H9 (cell line): ENCODE measurements around the gene RPS6KA1. TPM values are rescaled to one million over a fixed set of nuclear protein-coding genes. Genes with fewer than 3 reads are reported as not detected.

Experiments
- DNase-seq: peaks from one replicate; pipeline ENCODE4 v3.0.0-alpha.2; 2017
- H2AFZ ChIP-seq: one replicate; pipeline ENCODE4 v1.6.1; 2013; ENCODE audit warnings: mild to moderate bottlenecking, low read length, control low read depth, moderate library complexity
- H2AK5ac ChIP-seq: 2 replicates; pipeline ENCODE4 v1.6.1; 2013; ENCODE audit warnings: low read length, control low read depth, mixed read lengths; ENCODE audit not compliant: insufficient read length
- H2BK120ac ChIP-seq: one replicate; pipeline ENCODE4 v1.6.1; 2013; ENCODE audit warnings: low read depth, mild to moderate bottlenecking, low read length, control low read depth, inconsistent platforms; ENCODE audit not compliant: poor library complexity, severe bottlenecking
- H2BK12ac ChIP-seq: 2 replicates; pipeline ENCODE4 v1.6.1; 2013; ENCODE audit warnings: low read length, control low read depth, mixed read lengths, low read depth; ENCODE audit not compliant: insufficient read length
- H2BK15ac ChIP-seq: 2 replicates; pipeline ENCODE4 v1.6.1; 2013; ENCODE audit warnings: low read depth, low read length, control low read depth
- H2BK20ac ChIP-seq: one replicate; pipeline ENCODE4 v1.6.1; 2013; ENCODE audit warnings: low read depth, mild to moderate bottlenecking, low read length, control low read depth, inconsistent platforms; ENCODE audit not compliant: poor library complexity, severe bottlenecking
- H2BK5ac ChIP-seq: 2 replicates; pipeline ENCODE4 v1.6.1; 2013; ENCODE audit warnings: low read length, control low read depth, mixed read lengths; ENCODE audit not compliant: insufficient read length
- H3K14ac ChIP-seq: 2 replicates; pipeline ENCODE4 v1.6.1; 2013; ENCODE audit warnings: low read length, control low read depth; ENCODE audit not compliant: insufficient read depth
- H3K18ac ChIP-seq: 2 replicates; pipeline ENCODE4 v1.6.1; 2013; ENCODE audit warnings: low read depth, mild to moderate bottlenecking, mixed read lengths, low read length, control low read depth; ENCODE audit not compliant: insufficient read length
- H3K23ac ChIP-seq: 2 replicates; pipeline ENCODE4 v1.6.1; 2013; ENCODE audit warnings: low read length, control low read depth, mixed read lengths, low read depth; ENCODE audit not compliant: insufficient read length
- H3K23me2 ChIP-seq: 2 replicates; pipeline ENCODE4 v1.6.1; 2013; ENCODE audit warnings: low read depth, mild to moderate bottlenecking, mixed read lengths, low read length, control low read depth; ENCODE audit not compliant: insufficient read length, poor library complexity, severe bottlenecking
- H3K27ac ChIP-seq: 2 replicates; pipeline ENCODE4 v1.5.1; 2013; ENCODE audit warnings: low read length, control low read depth, mixed read lengths, low read depth; ENCODE audit not compliant: insufficient read length
- H3K27me3 ChIP-seq: 2 replicates; pipeline ENCODE4 v1.6.1; 2013; ENCODE audit warnings: low read length, control low read depth, inconsistent platforms; ENCODE audit not compliant: insufficient read depth
- H3K4ac ChIP-seq: 2 replicates; pipeline ENCODE4 v1.6.1; 2013; ENCODE audit warnings: low read depth, mild to moderate bottlenecking, control low read depth, inconsistent platforms, low read length, moderate library complexity
- H3K4me1 ChIP-seq: 2 replicates; pipeline ENCODE4 v1.6.1; 2013; ENCODE audit warnings: low read length, control low read depth, inconsistent platforms; ENCODE audit not compliant: insufficient read depth
- H3K4me2 ChIP-seq: 2 replicates; pipeline ENCODE4 v1.6.1; 2013; ENCODE audit warnings: low read length, control low read depth, mixed read lengths; ENCODE audit not compliant: insufficient read length, insufficient read depth
- H3K56ac ChIP-seq: 2 replicates; pipeline ENCODE4 v1.6.1; 2013; ENCODE audit warnings: low read depth, mild to moderate bottlenecking, mixed read lengths, low read length, control low read depth; ENCODE audit not compliant: insufficient read length
- H3K79me1 ChIP-seq: 2 replicates; pipeline ENCODE4 v1.6.1; 2013; ENCODE audit warnings: low read depth, mild to moderate bottlenecking, moderate library complexity, low read length, control low read depth, inconsistent platforms; ENCODE audit not compliant: insufficient read depth, poor library complexity, severe bottlenecking
- H3K79me2 ChIP-seq: 2 replicates; pipeline ENCODE4 v1.6.1; 2013; ENCODE audit warnings: low read length, control low read depth, inconsistent platforms; ENCODE audit not compliant: insufficient read depth
- H3K9ac ChIP-seq: 2 replicates; pipeline ENCODE4 v1.6.1; 2013; ENCODE audit warnings: low read length, control low read depth, mixed read lengths; ENCODE audit not compliant: insufficient read length; ENCODE audit errors: extremely low read depth
- H3K9me3 ChIP-seq: one replicate; pipeline ENCODE4 v1.6.1; 2013; ENCODE audit warnings: low read depth, low read length, inconsistent platforms; ENCODE audit not compliant: control insufficient read depth
- H3T11ph ChIP-seq: one replicate; pipeline ENCODE4 v1.6.1; 2013; ENCODE audit warnings: mild to moderate bottlenecking, low read length, control low read depth, inconsistent platforms
- H4K20me1 ChIP-seq: one replicate; pipeline ENCODE4 v1.6.1; 2013; ENCODE audit not compliant: control insufficient read depth, insufficient read length, insufficient read depth
- H4K5ac ChIP-seq: 2 replicates; pipeline ENCODE4 v1.6.1; 2013; ENCODE audit warnings: low read depth, mild to moderate bottlenecking, mixed read lengths, low read length, control low read depth; ENCODE audit not compliant: insufficient read length
- H4K8ac ChIP-seq: replicated peaks from 2 replicates; pipeline ENCODE4 v1.6.1; 2013; ENCODE audit warnings: low read length, control low read depth, mixed read lengths, low read depth; ENCODE audit not compliant: insufficient read length
- H4K91ac ChIP-seq: 2 replicates; pipeline ENCODE4 v1.6.1; 2013; ENCODE audit warnings: low read depth, mild to moderate bottlenecking, moderate library complexity, mixed read lengths, low read length, control low read depth; ENCODE audit not compliant: insufficient read length
- H3K27ac Mint-ChIP-seq, 3 experiments: 2 replicates in 2 of 3; 3 replicates in 1 of 3; pipeline ENCODE4 v1.8.0; 2020 to 2021; ENCODE audit warnings: mixed read lengths in 3 of 3, mild to moderate bottlenecking in 1 of 3, moderate library complexity in 1 of 3
- H3K27me3 Mint-ChIP-seq: 2 replicates; pipeline ENCODE4 v1.8.0; 2021; ENCODE audit warnings: low read depth, mild to moderate bottlenecking, moderate library complexity, mixed read lengths
- H3K36me3 Mint-ChIP-seq, 3 experiments: 2 replicates in 2 of 3; 3 replicates in 1 of 3; pipeline ENCODE4 v1.8.0; 2020 to 2021; ENCODE audit warnings: low read depth in 3 of 3, mixed read lengths in 3 of 3; ENCODE audit not compliant: insufficient read depth in 1 of 3
- H3K4me1 Mint-ChIP-seq, 2 experiments: 2 replicates each; pipeline ENCODE4 v1.8.0; 2020; ENCODE audit warnings: mixed read lengths in 2 of 2
- H3K4me3 Mint-ChIP-seq, 2 experiments: 2 replicates in 1 of 2; 3 replicates in 1 of 2; pipeline ENCODE4 v1.8.0; 2020 to 2021; ENCODE audit warnings: mild to moderate bottlenecking in 2 of 2, mixed read lengths in 2 of 2, moderate library complexity in 1 of 2
- H3K9me3 Mint-ChIP-seq, 2 experiments: 2 replicates in 1 of 2; 3 replicates in 1 of 2; pipeline ENCODE4 v1.8.0; 2020; ENCODE audit warnings: mild to moderate bottlenecking in 2 of 2, mixed read lengths in 2 of 2, moderate library complexity in 1 of 2
- WGBS: extraction: QIAGEN DNeasy Blood & Tissue Kit; methylation state at CpG from one replicate; pipeline ENCODE4 v1.1.7; 2013; ENCODE audit warnings: missing lambda C conversion rate, low lambda C conversion rate, mixed read lengths; ENCODE audit not compliant: insufficient read length; ENCODE audit errors: extremely low coverage; 5-methylcytosine and 5-hydroxymethylcytosine counted together
- total RNA-seq: library from RNA; stranded (reverse); gene quantifications from 2 replicates; pipeline ENCODE4 v1.2.1, GENCODE V29; 2021
- TF ChIP-seq, protein P1 (sequence below): fragments of 200-600 bp; sonication (generic); conservative IDR thresholded peaks from 3 replicates; pipeline ENCODE4 v1.8.0; 2021; ENCODE audit warnings: antibody characterized with exemption, mild to moderate bottlenecking

The RPS6KA1 gene
- total RNA-seq, 1 experiment from 2014 or later, result 45.3 TPM

DNA sequence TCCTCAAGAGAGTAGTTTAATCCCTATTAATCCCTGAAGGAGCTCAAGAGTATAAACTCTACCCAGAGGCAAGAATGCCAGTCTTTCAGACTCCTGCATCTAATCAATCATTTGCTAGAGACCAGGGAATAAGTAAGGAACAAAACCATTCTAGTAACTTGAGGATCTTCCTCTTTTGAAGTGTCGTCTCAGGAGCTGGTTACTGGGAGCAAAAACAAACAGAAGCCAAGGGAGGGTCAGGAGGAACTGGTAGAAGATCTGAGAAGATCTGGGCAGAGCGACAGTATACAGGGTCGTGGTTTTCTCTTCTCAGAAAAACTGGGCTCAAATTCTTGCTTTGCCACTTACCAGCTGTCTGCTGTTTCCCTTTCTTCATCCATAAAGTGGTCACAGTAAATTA, 69.3 kb downstream of the RPS6KA1 start:
- H3K14ac ChIP-seq, result no peak overlapping the region
- H2AK5ac ChIP-seq, result no peak overlapping the region
- no peaks in the 10 kb centered on the region for H4K20me1 ChIP-seq
- H3K79me1 ChIP-seq, result no peaks in the 10 kb centered on the region
- no peak overlapping the region for H2BK5ac ChIP-seq
- H3K56ac ChIP-seq, result no peak overlapping the region
- no peak overlapping the region for H3K4ac ChIP-seq
- H3K23ac ChIP-seq, result no peak overlapping the region
- no peak for DNase-seq
- Mint-ChIP-seq H3K27ac (no peak overlapping the region), H3K9me3 (peaks cover 0 to 2% of the 10 kb centered on the region in 2 experiments; a peak in 2 of 5 replicates), H3K4me3 (no peak overlapping the region), H3K4me1 (peaks cover 12 to 15% of the 10 kb centered on the region in 2 experiments; a peak in 3 of 4 replicates), H3K36me3 (no peaks in the 10 kb centered on the region), H3K27me3 (no peaks in the 10 kb centered on the region; the same call in none of the 2 replicates)
- no peak overlapping the region for H2BK120ac ChIP-seq
- no peak overlapping the region for H4K91ac ChIP-seq
- no peak overlapping the region for H3K27ac ChIP-seq
- no peak overlapping the region for H4K5ac ChIP-seq
- H3K4me1 ChIP-seq, result no peaks in the 10 kb centered on the region
- no peak overlapping the region for H3K9ac ChIP-seq
- no peak overlapping the region for H3K4me2 ChIP-seq
- TF ChIP-seq, protein P1, sequence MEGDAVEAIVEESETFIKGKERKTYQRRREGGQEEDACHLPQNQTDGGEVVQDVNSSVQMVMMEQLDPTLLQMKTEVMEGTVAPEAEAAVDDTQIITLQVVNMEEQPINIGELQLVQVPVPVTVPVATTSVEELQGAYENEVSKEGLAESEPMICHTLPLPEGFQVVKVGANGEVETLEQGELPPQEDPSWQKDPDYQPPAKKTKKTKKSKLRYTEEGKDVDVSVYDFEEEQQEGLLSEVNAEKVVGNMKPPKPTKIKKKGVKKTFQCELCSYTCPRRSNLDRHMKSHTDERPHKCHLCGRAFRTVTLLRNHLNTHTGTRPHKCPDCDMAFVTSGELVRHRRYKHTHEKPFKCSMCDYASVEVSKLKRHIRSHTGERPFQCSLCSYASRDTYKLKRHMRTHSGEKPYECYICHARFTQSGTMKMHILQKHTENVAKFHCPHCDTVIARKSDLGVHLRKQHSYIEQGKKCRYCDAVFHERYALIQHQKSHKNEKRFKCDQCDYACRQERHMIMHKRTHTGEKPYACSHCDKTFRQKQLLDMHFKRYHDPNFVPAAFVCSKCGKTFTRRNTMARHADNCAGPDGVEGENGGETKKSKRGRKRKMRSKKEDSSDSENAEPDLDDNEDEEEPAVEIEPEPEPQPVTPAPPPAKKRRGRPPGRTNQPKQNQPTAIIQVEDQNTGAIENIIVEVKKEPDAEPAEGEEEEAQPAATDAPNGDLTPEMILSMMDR, result no peak
- no peak overlapping the region for H2BK20ac ChIP-seq
- H2BK12ac ChIP-seq, result no peak overlapping the region
- H3K23me2 ChIP-seq, result no peaks in the 10 kb centered on the region
- no peak overlapping the region for H3T11ph ChIP-seq
- H2AFZ ChIP-seq, result no peak overlapping the region
- H3K27me3 ChIP-seq, result no peaks in the 10 kb centered on the region
- H2BK15ac ChIP-seq, result no peak overlapping the region
- no peak overlapping the region for H4K8ac ChIP-seq
- no peaks in the 10 kb centered on the region for H3K9me3 ChIP-seq
- H3K79me2 ChIP-seq, result no peaks in the 10 kb centered on the region
- H3K18ac ChIP-seq, result no peak overlapping the region
- no CpG with 5 or more reads among the region's 3 CpGs for WGBS
